ENCODE data around the gene FAM237A. TPM values are rescaled to one million over a fixed set of nuclear protein-coding genes. Genes with fewer than 3 reads are reported as not detected.

Gene FAM237A
- total and polyA plus RNA-seq, 2 donors from 2014 or later, result not detected

DNA sequence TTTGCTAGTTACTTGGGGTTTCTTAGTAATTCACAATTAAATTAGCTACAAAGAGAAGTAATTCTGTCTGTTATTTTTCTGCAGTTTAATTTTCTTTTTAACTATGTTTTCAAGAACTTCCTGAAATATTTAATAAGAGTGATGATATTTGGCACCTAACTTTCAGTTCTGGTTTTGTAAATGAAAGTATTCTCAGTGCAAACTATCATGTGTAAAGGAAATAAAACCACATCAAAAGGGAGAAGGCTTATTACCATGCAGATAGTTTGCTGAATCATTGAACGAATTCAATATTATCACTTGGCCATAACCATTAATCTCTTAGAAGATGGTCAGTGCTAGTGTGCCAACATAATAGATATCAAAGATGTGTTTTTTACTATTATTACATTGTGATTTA is 46.7 kb downstream of the FAM237A start:
- no peaks in the 10 kb centered on the region for H3K4me1 ChIP-seq (ENCODE audit: control insufficient read depth in 2 of 3, insufficient read depth in 2 of 3, low read depth in 1 of 3, low read length in 3 of 3)
- H3K27me3 ChIP-seq (ENCODE audit: control insufficient read depth, insufficient read depth, low read length), result no peaks in the 10 kb centered on the region
- intact Hi-C loops (cut with DNase I), result no loop called here
- H3K9me3 ChIP-seq (ENCODE audit: control insufficient read depth in 2 of 3, insufficient read depth in 1 of 3, low read length in 3 of 3), result no peaks in the 10 kb centered on the region
- FAIRE-seq, result no peak
- TF ChIP-seq CTCF (IDR thresholded peaks at IDR 0.05; ENCODE audit: borderline replicate concordance, extremely low read depth, insufficient read depth), result no peak
- no peak overlapping the region for H3K27ac ChIP-seq (ENCODE audit: low read depth in 2 of 2, low read length in 2 of 2)
- H3K4me3 ChIP-seq (ENCODE audit: low read length in 3 of 3), result no peak overlapping the region
- no peak for DNase-seq
- no peaks in the 10 kb centered on the region for H3K36me3 ChIP-seq (ENCODE audit: control insufficient read depth in 2 of 3, insufficient read depth in 3 of 3, low read length in 3 of 3)
- H3K9ac ChIP-seq (ENCODE audit: low read length in 3 of 3), result no peak overlapping the region

GRCh38 chr2:206692971-206693370 is 50.7 kb downstream of the FAM237A start:
- FAIRE-seq (no peak), DNase-seq (no peak)
- no peak for TF ChIP-seq CTCF (IDR thresholded peaks at IDR 0.05; ENCODE audit: borderline replicate concordance, extremely low read depth, insufficient read depth)
- H3K9ac ChIP-seq (ENCODE audit: low read length in 3 of 3), result no peak overlapping the region
- no peak overlapping the region for H3K27ac ChIP-seq (ENCODE audit: low read depth in 2 of 2, low read length in 2 of 2)
- H3K4me3 ChIP-seq (ENCODE audit: low read length in 3 of 3), result no peak overlapping the region
- H3K9me3 ChIP-seq (ENCODE audit: control insufficient read depth in 2 of 3, insufficient read depth in 1 of 3, low read length in 3 of 3), result no peaks in the 10 kb centered on the region
- intact Hi-C loops (cut with DNase I), result no loop called here
- no peaks in the 10 kb centered on the region for H3K4me1 ChIP-seq (ENCODE audit: control insufficient read depth in 2 of 3, insufficient read depth in 2 of 3, low read depth in 1 of 3, low read length in 3 of 3)
- no peaks in the 10 kb centered on the region for H3K27me3 ChIP-seq (ENCODE audit: control insufficient read depth, insufficient read depth, low read length)
- H3K36me3 ChIP-seq (ENCODE audit: control insufficient read depth in 2 of 3, insufficient read depth in 3 of 3, low read length in 3 of 3), result no peaks in the 10 kb centered on the region

DNA sequence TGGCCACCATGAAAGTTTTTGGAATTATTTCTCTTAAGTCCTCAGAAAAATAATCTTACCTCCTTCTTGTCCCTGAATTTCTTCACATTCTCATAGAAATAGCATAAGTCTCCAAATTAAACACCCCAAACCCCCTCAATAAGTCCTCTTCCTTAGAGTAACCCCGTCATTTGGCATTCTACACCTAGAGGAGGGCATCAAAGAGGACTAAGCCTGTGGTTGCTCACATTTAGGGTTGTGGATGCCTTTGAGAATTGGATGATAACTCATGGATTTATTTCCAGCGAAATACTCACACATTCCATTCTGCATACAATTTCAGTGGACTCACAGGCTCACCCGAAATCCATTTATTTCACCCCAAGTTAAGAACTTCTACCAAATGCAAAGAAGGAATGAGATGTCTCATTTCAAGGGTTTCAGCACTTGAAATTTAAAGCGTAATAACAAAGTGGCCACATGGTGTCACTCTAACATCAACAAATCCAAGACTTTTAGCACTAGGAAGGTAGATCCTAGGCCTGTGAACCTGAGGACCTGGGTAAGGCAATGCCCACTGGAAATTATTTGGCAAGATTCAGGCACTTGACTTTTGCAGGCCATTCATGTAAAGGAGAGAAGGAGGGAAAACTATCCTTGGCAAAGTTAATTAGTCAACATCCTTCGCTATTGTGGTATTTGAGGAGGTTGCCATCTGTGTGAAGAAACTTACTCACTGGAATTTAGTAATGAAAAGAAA is 51.3 kb downstream of the FAM237A start:
- Histone ChIP-seq H3K9ac (ENCODE audit: low read length in 3 of 3) (no peak overlapping the region), H3K9me3 (ENCODE audit: control insufficient read depth in 2 of 3, insufficient read depth in 1 of 3, low read length in 3 of 3) (no peaks in the 10 kb centered on the region), H3K27ac (ENCODE audit: low read depth in 2 of 2, low read length in 2 of 2) (no peak overlapping the region), H3K36me3 (ENCODE audit: control insufficient read depth in 2 of 3, insufficient read depth in 3 of 3, low read length in 3 of 3) (no peaks in the 10 kb centered on the region), H3K4me1 (ENCODE audit: control insufficient read depth in 2 of 3, insufficient read depth in 2 of 3, low read depth in 1 of 3, low read length in 3 of 3) (no peaks in the 10 kb centered on the region), H3K27me3 (ENCODE audit: control insufficient read depth, insufficient read depth, low read length) (no peaks in the 10 kb centered on the region), H3K4me3 (ENCODE audit: low read length in 3 of 3) (no peak overlapping the region)
- FAIRE-seq, result peak; percentile 60
- intact Hi-C loops (cut with DNase I), result no loop called here
- TF ChIP-seq CTCF (IDR thresholded peaks at IDR 0.05; ENCODE audit: borderline replicate concordance, extremely low read depth, insufficient read depth), result peak; percentile 60
- DNase-seq, result peak in 3 of 5 donors; percentile 31 to 78 (median 76)
